ELR (cell line): ENCODE results near the gene METTL16.
"Not testable (repeated sequence)": the region's sequence is repeated elsewhere in the genome, so short reads cannot be mapped to it uniquely, and the experiment has no call there.

Experiments
- DNase-seq: peaks from one replicate; pipeline ENCODE4 v3.0.0-alpha.2; 2015; ENCODE audit warnings: low read depth

Gene METTL16

DNA sequence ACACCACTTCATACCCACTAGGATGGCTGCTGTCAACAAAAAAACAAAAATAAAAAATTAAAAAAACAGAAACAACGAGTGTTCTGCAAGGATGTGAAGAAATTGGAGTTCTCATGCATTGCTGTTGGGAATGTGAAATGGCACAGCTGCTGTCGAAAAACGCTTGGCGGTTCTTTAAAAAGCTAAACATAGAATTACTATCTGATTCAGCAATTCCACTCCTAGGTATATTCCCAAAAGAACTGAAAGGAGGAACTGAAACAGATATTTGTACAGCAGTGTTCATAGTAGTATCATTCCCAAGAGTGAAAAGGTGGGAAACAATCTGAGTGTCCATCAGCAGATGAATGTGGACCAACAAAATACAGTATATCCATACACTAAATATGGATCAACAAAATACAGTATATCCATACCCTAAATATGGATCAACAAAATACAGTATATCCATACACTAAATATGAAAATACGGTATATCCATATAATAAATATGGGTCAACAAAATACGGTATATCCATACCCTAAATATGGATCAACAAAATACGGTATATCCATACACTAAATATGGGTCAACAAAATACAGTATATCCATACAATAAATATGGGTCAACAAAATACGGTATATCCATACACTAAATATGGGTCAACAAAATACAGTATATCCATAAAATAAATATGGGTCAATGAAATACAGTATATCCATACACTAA lies 8.7 kb downstream of the METTL16 start:
- no peak for DNase-seq

DNA sequence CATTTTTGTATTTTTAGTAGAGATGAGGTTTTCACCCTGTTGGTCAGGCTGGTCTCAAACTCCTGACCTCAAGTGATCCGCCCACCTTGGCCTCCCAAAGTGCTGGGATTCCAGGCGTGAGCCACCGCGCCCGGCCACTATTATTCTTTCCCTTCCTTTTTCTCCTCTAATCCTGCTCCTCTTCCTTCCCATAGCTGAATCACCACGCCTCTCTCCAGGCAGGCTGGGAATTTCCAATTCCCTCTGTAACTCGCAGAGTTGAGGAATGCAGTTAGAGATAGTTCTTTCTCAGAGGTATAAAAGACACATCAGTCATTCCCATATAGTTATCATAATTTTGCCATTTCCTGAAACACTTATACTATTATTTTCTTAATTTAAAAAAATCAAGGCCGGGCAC lies 11.2 kb downstream of the METTL16 start:
- no peak for DNase-seq

DNA sequence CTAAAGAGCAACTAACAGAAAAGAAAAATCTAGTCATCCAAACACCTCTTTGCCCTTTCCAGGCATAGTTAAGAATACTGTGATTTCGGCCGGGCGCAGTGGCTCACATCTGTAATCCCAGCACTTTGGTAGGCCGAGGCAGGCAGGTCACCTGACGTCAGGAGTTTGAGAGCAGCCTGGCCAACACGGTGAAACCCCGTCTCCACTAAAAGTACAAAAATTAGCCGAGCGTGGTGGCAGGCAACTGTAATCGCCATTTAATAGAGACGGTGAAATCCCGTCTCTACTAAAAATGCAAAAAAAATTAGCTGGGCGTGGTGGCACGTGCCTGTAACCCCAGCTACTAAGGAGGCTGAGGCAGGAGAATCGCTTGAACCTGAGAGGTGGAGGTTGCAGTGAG lies 22.4 kb downstream of the METTL16 start:
- not testable (repeated sequence) for DNase-seq

DNA sequence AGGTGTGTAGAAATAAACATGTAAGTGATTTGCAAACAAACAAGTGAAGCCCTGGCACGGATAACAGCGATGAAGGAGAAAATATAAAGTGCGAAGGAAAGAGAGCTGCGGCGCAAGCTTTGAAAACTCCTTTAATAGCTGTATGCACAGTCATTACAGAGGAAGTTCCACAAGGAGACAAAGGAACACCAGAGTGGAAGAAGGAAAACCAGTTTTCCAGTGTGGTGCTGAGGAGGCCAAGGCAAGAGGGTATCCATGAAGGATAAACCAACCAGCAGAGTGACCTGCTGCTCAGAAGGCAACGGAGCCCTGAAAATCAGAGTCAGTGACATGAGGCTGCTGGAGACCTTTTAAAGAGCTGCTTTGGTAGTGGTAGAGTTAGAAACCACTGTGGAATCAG lies 24.4 kb downstream of the METTL16 start:
- DNase-seq = no peak

DNA sequence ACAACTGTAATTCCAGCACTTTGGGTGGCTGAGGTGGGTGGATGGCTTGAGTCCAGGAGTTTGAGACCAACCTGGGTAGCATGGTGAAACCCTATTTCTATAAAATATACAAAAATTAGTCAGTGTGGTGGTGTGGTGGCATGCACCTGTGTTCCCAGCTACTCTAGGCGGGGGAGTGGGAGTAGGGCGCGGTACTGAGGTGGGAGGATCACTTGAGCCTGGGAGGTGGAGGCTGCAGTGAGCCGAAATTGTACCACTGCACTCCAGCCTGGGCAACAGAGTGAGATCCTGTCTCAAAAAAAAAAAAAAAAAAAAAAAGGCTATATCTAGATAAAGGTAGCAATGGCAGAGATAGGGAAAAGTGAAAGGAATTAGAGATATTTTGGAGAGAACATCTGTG lies 25.0 kb downstream of the METTL16 start:
- DNase-seq = not testable (repeated sequence)

DNA sequence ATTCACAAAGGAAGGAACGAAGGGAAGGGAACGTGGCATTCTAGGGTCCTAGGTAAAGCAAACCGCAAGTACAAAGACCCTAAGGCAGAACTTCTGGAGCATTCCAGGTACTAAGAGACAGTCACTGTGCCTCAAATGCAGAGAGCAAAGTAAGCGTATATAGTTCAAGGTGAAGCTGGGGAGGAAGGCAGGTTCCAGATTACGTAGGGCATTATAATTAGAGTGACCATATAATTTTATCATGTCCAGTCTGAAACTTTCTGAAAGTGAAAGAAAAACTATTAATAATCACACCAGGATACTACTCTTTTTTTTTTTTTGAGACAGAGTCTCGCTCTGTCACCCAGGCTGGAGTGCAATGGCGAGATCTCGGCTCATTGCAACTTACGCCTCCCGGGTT lies 25.7 kb downstream of the METTL16 start:
- no peak for DNase-seq

DNA sequence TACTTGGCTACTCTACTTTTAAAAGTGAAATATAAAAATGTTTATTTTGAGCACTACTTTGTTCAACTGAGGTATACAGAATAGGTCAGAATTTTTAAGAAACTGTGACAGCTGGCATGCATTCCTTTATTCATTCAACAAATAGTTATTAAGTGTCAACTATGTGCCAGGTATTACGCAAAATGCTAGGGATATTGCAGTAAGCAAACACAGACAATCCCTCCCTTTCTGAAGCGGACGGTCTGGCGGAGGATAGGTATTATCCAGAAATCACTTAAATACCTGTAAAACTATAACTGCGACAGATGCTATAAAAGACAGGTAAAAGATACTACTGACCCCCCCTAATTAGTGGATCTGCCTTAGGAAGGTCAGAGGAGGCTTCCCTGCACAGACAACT lies 26.1 kb downstream of the METTL16 start:
- DNase-seq = no peak

DNA sequence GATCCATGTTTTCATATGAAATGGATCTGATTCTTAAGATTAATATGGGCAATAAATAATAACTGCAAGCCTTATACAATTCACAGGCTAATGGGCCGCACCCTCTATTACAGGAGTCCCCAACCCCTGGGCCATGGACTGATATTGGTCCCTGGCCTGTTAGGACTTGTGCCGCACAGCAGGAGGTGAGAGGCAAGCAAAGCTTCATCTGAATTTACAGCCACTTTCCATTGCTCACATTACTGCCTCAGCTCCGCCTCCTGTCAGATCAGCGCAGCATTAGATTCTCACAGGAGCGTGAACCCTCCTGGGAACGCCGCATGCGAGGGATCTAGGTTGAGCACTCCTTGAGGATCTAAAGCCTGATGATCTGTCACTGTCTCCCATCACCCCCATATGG lies 26.8 kb downstream of the METTL16 start:
- DNase-seq = no peak

DNA sequence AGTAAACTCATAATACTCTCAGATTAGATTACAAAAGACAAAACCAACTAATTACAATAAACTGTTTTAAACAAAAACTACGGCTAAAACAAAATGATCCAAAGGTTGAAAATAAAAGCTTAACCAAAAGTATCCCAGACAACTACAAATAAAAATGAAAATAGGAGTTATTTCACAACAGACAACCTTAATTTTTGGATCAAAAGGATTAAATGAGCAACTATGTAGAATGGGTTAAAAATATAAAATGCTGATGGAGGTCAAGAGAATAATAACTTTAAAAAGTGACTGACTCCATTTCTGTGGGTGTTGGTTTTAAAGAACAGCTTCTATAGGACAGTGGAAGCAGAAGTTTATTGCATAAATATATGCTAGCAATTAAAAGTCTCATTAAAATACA lies 28.6 kb downstream of the METTL16 start:
- DNase-seq = no peak

DNA sequence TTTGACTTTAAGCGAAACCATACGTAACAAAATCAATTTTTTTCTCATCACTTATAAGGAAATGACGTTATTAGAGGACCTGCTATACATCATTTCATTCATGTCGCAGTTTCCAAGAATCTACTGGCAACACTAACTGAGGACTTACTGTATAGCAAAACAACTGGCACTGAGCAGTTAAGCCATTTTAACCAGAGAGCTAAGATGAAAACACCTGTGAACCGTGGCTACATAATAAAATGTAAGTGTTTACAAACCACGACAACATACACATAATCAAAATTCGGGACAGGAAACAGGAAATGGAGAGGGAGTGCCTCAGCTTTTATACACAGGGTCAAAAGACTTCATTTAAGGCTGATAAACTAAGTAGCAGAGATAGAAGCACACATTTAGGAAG lies 29.5 kb downstream of the METTL16 start:
- no peak for DNase-seq

DNA sequence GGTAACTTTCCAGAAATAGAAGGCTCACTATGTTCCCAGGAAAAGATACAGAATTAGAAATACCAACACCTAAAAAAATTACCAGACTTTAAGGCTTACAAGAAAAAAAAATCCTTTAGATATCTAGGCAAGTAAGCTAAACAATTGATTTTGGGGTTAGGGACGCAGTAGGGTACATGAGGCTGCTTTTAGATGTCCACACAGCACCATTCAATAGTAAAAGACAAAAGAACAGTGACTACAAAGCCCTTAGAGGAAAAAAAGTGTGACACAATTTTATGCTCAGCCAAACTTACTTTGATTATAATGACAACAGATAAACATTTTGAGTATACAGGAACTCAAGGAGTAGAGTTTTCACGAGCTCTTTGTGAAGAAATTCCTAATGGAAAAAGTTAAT lies 29.9 kb downstream of the METTL16 start:
- no peak for DNase-seq

DNA sequence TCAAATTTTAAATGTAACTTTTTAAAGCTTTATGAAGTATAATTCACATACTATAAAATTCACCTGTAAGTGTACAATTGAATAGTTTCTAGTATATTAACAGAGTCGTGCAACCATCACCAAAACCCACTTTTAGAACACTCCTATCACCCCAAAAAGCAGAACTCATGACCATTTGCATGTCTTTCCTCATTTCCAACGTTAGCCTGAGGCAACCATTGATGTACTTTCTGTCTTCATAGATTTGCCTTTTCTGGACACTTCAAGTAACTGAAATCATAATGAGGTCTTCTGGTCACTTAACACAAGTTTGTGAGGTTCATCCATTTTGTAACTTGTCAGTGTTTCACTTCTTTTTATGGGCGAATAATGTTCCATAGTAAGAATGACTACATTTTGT lies 33.2 kb downstream of the METTL16 start:
- no peak for DNase-seq

DNA sequence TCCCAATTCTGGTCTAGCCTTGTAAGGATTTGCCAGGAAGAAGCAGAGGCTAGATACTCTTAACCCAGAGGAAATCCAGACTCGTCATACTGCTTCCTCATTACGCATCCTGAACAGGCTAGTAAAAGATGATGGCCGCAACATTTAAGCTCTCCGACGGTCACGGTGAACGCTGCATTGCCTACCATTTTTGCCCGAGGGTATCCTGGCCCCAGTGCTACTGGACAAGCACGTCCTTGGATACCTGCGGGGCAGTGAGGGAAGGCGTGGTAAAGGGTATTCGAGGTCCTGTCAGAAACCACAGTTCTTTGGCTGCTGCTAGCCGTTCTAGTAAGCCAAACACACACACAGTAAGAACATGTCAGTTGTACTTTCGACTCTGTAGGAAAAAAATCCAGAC lies 36.6 kb downstream of the METTL16 start:
- no peak for DNase-seq

DNA sequence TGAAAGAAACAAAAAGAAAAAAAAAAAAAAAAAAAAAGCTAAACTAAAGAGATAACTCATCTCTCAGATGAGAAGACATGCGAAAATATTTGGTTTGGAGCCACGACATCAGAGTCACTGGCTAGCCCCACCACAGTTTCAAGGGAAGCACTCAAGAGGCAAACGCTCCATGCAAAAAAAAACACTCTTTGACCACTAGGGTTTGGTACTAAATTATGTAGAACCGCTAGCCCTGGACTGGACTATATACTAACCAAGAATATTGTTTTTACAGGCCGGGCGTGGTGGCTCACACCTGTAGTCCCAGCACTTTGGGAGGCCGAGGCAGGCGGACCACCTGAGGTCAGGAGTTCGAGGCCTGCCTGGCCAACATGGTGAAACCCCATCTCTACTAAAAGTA lies 37.3 kb downstream of the METTL16 start:
- no peak for DNase-seq

DNA sequence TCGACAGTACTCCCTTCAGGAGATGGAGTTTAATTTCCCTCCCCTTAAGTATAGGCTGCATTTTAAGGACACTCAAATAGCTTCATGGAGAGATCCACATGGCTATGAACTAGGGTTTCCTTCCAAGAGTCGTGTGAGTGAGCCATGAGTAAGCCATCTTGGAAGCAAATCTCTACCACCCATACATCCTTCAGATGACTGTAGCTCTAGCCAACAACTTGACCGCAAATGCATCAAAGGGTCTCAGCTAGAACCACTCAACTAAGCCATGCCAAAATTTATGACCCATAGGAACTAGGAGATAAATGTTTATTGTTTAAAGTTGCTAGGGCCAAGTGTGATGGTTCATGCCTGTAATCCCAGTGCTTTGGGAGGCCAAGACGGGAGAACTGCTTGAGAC lies 43.4 kb downstream of the METTL16 start:
- peak; percentile 53 for DNase-seq

DNA sequence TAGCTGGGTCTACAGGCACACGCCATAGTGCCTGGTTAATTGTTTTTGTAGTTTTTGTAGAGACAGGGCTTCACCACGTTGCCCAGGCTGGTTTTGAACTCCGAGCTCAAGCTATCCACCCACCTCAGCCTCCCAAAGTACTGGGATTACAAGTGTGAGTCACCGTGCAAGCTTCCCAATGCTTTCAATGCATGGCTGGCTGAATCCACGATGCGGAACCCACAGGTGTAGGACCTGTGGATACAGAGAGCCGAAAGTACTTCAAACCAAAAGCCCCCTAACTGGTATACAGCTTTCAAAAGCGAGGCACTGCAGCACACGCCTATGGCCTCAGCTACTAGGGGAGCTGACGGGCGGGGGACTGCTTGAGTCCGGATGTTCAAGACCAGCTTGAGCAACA lies 44.8 kb downstream of the METTL16 start:
- DNase-seq = no peak

DNA sequence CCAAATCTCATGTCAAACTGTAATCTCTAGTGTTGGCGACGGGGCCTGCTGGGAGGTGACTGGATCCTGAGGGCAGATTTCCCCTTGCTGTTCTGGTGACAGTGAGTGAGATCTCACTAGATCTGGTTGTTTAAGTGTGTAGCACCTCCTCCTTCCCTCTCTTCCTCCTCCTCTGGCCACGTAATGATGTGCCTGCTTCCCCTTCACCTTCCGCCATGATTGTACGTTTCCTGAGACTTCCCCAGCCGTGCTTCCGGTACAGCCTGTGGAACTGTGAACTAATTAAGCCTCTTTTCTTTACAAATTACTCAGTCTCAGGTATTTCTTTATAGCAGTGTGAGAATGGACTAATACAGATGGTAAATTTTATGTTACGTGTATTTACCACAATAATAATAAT lies 49.2 kb downstream of the METTL16 start:
- no peak for DNase-seq

DNA sequence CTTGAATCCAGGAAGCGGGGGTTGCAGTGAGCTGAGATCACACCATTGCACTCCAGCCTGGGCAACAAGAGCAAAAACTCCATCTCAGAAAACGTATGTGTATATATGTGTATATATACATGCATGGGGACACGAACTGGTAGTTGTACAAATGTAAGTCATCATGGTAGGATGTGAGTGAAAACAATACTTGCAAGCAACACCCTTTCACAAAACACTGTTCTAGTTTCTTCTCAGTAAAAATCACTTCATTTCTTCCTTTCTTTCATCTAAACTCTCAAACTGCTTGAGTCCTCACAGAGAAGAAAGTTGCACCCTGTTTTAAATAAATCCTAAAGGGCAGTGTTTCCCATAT lies 51.8 kb downstream of the METTL16 start:
- no peak for DNase-seq

DNA sequence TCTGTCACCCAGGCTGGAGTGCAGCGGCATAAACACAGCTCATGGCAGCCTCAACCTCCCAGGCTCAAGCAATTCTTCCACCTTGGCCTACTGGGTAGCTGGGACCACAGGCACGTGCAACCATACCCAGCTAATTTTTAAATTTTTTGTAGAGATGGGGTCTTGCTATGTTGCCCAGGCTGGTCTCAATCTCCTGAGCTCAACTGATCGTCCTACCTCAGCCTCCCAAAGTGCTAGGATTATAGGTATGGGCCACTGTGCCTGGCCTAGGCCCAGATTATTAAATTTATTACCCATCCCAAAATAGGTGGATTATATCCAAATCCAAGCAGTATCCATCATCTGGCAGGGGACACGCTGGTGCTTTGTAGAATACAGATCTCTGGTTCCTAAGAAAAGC lies 53.8 kb downstream of the METTL16 start:
- no peak for DNase-seq

DNA sequence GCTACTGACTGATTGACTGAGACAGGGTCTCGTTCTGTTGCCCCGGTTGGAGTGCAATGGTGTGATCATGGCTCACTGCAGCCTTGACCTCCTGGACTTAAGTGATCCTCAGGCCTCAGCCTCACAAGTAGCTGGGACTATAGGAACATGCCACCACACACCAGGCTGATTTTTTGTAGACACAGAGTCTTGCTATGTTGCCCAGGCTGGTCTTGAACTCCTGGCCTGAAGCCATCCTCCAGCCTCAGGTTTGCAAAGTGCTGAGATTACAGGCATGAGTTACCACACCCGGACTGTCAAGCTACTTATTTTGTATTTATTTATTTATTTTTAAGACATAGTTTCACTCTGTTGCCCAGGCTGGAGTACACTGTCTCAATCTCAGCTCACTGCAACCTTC lies 55.2 kb downstream of the METTL16 start:
- no peak for DNase-seq

DNA sequence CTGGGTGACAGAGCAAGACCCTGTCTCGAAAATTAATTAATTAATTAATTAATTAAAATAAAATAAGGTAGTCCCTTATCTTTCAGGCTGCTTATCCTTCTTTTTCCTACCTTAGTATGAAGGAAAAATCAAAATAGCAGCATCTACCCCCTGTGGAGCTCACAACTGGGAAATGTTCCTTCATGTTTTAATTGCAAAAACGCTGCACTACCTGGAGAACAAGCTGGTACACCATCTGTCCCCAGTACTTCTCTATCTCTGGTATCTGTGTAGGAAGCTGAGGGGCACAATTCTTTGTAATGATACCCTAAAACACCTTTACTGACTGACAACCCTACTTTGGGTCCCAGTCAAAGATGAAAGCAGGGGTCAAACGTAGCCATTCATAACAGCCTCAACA lies 55.7 kb downstream of the METTL16 start:
- no peak for DNase-seq

DNA sequence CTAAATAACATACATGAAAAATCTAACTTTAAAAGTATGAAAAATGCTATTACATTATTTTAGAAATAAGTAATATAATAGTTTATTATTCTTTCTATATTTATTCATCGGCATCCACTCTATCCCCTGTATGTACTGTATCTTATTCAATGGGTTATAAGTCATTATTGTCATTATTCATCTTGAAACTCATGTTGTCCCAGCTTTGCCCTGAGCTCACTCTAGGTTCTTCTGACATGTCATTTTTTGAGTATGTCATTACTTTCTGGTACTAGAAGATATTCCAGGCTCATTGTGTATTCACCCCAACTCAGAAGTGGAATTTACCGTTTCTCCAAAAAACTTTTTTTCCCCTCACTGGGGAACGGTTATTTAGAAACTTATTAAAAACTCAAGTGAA lies 57.8 kb downstream of the METTL16 start:
- no peak for DNase-seq

DNA sequence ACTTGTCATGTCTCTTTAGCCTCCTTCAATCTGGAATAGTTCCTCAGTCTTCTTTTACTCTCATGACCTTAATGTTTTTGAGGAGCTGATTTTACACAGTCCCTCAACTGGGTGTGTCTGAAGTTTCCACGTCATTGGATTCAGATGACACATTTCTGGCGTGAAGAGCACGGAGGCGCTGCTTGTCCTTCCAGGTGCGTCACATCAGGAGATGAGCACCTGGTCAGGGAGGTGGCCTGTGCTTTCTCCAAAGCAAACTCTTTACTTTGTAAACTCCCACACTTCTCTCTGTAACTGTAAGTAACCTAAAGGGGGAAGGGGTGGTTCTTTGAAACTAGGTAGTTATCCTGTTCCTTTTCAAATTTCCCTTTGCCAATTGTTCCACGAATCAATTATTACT lies 58.4 kb downstream of the METTL16 start:
- DNase-seq = no peak

DNA sequence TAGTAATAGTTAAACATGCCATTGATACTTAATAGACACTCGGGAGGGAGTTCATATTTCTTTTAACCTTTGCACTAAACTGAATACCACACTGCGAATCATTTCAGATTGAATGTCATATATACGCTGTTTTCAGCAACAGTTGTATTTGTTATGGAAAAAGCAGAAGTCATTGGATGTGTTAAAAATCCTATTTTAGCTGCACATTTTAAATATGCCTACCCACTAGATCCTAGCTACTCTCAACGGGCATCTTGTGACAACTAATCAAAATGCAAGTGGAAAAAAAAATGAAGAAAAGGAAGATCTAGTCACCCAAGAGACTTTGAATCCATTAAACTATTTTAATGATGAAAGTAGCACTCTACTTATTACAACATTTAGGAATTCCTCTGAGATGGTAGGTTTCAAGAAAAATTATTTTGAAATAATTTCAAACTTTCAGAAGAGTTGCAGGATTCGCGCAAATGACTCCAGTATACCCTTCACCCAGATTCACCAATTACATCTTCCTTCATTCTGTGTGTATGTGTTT lies 59.4 kb downstream of the METTL16 start:
- no peak for DNase-seq
